ENCODE measurements around the gene EEF2.

Gene EEF2

DNA sequence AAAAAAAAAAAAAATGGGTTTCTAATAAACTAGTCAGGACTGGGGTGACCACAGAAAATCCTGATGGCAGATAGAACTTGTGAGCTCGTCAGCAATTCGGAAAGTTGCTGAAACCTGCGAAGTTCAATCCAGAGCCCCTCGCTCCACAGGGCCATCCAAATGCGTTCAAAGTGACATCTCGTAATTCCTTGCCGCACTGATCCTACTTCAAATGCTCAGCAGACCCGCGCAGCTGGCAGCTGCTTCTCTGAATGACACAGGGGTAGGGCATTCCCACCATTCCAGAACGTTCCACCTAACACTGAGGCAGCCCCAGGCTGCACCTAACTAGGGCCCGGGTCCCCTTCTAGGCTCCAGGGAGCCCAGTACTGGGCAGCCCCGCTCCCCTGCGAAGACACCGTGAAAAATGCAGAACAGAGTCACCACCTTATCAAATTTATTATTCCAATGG is 9.6 kb downstream of the EEF2 start:
- Histone ChIP-seq H3K4me3 (replicated peaks; ENCODE audit: low read depth, low read length) (no peak overlapping the region), H3K27me3 (replicated peaks; ENCODE audit: control insufficient read depth, insufficient read depth, low read length) (no peaks in the 10 kb centered on the region), H3K36me3 (ENCODE audit: control insufficient read depth, insufficient read depth, low read length) (peaks cover 49% of the 10 kb centered on the region)
- TF ChIP-seq, protein P1, sequence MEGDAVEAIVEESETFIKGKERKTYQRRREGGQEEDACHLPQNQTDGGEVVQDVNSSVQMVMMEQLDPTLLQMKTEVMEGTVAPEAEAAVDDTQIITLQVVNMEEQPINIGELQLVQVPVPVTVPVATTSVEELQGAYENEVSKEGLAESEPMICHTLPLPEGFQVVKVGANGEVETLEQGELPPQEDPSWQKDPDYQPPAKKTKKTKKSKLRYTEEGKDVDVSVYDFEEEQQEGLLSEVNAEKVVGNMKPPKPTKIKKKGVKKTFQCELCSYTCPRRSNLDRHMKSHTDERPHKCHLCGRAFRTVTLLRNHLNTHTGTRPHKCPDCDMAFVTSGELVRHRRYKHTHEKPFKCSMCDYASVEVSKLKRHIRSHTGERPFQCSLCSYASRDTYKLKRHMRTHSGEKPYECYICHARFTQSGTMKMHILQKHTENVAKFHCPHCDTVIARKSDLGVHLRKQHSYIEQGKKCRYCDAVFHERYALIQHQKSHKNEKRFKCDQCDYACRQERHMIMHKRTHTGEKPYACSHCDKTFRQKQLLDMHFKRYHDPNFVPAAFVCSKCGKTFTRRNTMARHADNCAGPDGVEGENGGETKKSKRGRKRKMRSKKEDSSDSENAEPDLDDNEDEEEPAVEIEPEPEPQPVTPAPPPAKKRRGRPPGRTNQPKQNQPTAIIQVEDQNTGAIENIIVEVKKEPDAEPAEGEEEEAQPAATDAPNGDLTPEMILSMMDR (IDR thresholded peaks at IDR 0.05; ENCODE audit: insufficient read depth, low read length, poor library complexity, severe bottlenecking): no peak
- no peak for DNase-seq (ENCODE audit: extremely low read depth, insufficient read length)

DNA sequence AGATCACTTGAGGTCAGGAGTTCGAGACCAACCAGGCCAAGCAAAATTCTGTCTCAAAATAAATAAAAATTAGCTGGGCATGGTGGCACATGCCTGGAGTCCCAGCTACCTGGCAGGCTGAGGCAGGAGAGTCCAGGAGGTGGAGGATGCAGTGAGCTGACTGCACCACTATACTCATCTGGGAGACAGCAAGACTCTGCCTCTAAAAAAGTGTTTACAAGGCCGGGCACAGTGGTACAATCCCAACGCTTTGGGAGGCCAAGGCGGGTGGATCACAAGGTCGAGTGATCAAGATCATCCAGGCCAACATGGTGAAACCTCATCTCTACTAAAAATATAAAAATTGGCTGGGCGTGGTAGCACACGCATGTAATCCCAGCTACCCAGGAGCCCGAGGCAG is 10.1 kb downstream of the EEF2 start:
- Histone ChIP-seq H3K36me3 (ENCODE audit: control insufficient read depth, insufficient read depth, low read length) (peaks cover 44% of the 10 kb centered on the region), H3K27me3 (replicated peaks; ENCODE audit: control insufficient read depth, insufficient read depth, low read length) (no peaks in the 10 kb centered on the region), H3K4me3 (replicated peaks; ENCODE audit: low read depth, low read length) (no peak overlapping the region)
- TF ChIP-seq, protein P1 (IDR thresholded peaks at IDR 0.05; ENCODE audit: insufficient read depth, low read length, poor library complexity, severe bottlenecking): no peak
- no peak for DNase-seq (ENCODE audit: extremely low read depth, insufficient read length)

DNA sequence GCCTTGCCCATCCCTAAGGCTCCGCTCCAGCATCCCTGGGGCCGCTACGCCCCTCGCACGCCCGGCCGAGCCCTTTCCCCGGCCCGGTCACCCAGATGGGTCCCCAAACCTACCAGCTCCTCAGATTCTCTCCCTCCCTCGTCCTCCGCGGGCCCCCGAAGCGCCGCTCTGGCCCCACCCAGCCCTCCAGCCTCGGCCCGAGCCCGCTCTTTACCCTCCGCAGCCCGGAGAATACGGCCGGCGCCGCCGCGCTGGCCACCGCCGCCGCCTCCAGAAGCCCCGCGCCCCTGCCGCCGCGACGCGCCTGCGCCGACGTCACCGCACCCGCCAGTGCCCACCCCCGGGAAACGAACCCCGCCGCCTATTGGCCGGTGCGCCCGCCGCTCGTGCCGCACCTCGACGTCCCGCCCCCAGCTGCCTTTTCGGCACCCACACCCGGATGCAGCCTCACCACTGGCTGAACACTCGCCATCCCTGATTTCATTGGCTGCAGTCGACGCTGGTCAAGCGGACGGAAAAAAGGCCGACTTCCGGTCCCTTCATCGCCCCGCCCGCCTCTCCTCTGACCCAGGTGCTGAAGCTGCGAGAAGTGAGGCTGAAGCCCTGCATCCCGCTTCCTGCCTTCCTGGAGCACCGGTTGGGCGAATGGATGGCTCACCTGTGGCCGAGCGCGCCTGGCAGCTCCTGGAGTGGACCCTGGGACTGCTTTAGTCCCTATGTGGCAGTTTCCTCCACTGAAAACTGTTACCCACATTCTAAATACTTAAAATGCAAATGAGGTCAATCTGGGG is 14.3 kb downstream of the EEF2 start, which contains the start of gene DAPK3:
Gene DAPK3 (minus strand): TSS at position 292 of the 791 bp plus-strand sequence. CDS start 1,364 bp downstream, outside the sequence.
- peak within 1 kb of the TSS; percentile 98 for H3K4me3 ChIP-seq (replicated peaks; ENCODE audit: low read depth, low read length)
- no peaks in the 10 kb centered on the region for H3K27me3 ChIP-seq (replicated peaks; ENCODE audit: control insufficient read depth, insufficient read depth, low read length)
- H3K36me3 ChIP-seq (ENCODE audit: control insufficient read depth, insufficient read depth, low read length): peaks cover 18% of the 10 kb centered on the region
- TF ChIP-seq, protein P1 (IDR thresholded peaks at IDR 0.05; ENCODE audit: insufficient read depth, low read length, poor library complexity, severe bottlenecking): no peak
- DNase-seq (ENCODE audit: extremely low read depth, insufficient read length): peak; percentile 97

DNA sequence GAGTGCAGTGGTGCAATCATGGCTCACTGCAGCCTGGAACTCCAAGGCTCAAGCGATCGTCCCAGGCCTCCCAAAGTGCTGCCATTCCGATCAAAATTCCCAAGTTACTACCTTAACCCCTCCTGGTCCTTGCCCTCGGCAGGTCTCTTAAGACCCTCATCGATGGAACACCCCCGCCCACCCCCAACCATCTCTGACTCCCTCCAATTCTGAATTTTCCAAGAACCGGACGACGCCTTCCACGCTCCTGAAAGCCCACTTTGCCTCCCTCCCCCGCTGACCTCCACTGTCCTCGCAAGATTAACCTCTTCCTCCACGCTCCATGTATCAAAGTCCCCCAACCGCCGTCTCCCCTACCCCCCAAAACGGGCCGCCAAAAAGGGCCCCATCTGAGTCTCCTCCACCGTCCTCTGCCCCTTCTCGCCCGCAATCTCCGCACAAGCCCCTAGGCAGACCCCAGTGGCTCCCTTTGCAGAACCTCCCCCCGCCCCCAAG is 14.9 kb downstream of the EEF2 start:
- Histone ChIP-seq H3K4me3 (replicated peaks; ENCODE audit: low read depth, low read length) (peak overlapping the region; percentile 98), H3K36me3 (ENCODE audit: control insufficient read depth, insufficient read depth, low read length) (peaks cover 16% of the 10 kb centered on the region), H3K27me3 (replicated peaks; ENCODE audit: control insufficient read depth, insufficient read depth, low read length) (no peaks in the 10 kb centered on the region)
- TF ChIP-seq, protein P1 (IDR thresholded peaks at IDR 0.05; ENCODE audit: insufficient read depth, low read length, poor library complexity, severe bottlenecking): no peak
- DNase-seq (ENCODE audit: extremely low read depth, insufficient read length): no peak

DNA sequence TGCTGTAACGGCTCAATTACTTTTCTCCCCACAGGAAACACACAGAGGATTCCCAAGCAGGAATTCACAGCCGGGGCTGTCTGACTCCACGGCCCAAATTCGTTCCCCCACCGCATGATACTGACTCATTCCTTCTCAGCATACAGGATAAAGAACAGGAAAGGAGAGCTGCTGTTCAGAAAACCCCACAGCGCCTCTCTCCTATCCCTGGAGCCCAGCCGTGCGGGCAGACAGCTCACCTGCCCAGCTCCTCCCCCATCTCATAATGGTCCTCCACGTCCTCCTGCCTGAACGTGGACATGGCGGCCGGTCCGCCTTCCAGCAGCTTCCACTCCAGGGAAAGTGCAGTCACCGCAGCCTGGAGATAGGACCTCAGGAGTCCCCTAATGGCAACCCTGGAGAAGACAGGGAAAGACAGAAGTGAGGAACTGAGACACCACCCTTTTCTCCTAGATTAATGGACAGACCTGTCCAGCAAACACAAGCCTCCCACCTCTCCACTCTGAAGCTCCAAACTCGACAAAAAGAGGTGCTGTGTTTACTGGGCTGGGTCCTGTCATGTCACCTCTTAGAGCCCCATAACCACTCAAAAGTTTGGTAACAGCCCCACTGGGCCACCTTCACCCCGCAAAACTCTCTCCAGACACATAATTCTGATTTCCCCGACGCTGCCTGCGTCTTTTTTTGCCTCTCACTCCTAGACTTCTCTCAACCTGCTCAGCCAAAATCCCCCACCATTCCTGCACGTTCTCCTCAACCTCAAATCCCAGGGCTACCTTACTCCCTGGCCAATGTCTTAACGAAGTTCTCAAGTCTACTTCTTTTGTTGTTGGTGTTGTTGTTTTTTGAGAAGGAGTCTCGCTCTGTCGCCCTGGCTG is 15.6 kb downstream of the EEF2 start:
- no peak for DNase-seq (ENCODE audit: extremely low read depth, insufficient read length)

More for the DNA sequence above, 15.6 kb downstream of the EEF2 start:
- H3K36me3 ChIP-seq (ENCODE audit: control insufficient read depth, insufficient read depth, low read length): peaks cover 13% of the 10 kb centered on the region
- H3K27me3 ChIP-seq (replicated peaks; ENCODE audit: control insufficient read depth, insufficient read depth, low read length): no peaks in the 10 kb centered on the region
- TF ChIP-seq, protein P1 (IDR thresholded peaks at IDR 0.05; ENCODE audit: insufficient read depth, low read length, poor library complexity, severe bottlenecking): no peak
- peak overlapping the region; percentile 98 for H3K4me3 ChIP-seq (replicated peaks; ENCODE audit: low read depth, low read length)

Data from GM06990 (cell line).